NCI-H2196 (cell line): ENCODE data around the gene CDC42BPA.
"Not testable (repeated sequence)": the region's sequence is repeated elsewhere in the genome, so short reads cannot be mapped to it uniquely, and the experiment has no call there.

Source experiments
- DNase-seq: peaks from one replicate; lab custom pipeline; 2025; ENCODE audit not compliant: unreplicated experiment; lab: John Stamatoyannopoulos, UW

Gene CDC42BPA

GRCh38 chr1:227069490-227069889 is 248.8 kb downstream of the CDC42BPA start:
- DNase-seq: no peak

- DNase-seq: no peak
These were observed 249.4 kb downstream of the CDC42BPA start for GRCh38 chr1:227068883-227069282.

- no peak for DNase-seq
These were observed 251.3 kb downstream of the CDC42BPA start for GRCh38 chr1:227066999-227067398.

GRCh38 chr1:227065311-227065710 is 253.0 kb downstream of the CDC42BPA start:
- no peak for DNase-seq

GRCh38 chr1:227062306-227062705 is 256.0 kb downstream of the CDC42BPA start:
- no peak for DNase-seq

- DNase-seq: no peak
These were observed 259.2 kb downstream of the CDC42BPA start for GRCh38 chr1:227059076-227059475.

- no peak for DNase-seq
These were observed 260.0 kb downstream of the CDC42BPA start for GRCh38 chr1:227058321-227058751.

- DNase-seq: no peak
These were observed 269.0 kb downstream of the CDC42BPA start for GRCh38 chr1:227049253-227049652.

- no peak for DNase-seq
These were observed 274.5 kb downstream of the CDC42BPA start for GRCh38 chr1:227043755-227044154.

- no peak for DNase-seq
These were observed 276.0 kb downstream of the CDC42BPA start for GRCh38 chr1:227042292-227042691.

GRCh38 chr1:227038401-227038800 is 279.9 kb downstream of the CDC42BPA start:
- peak; percentile 24 for DNase-seq

- DNase-seq: no peak
These were observed 281.2 kb downstream of the CDC42BPA start for GRCh38 chr1:227037121-227037520.

GRCh38 chr1:227035316-227035715 is 283.0 kb downstream of the CDC42BPA start:
- no peak for DNase-seq

- DNase-seq: no peak
These were observed 284.4 kb downstream of the CDC42BPA start for GRCh38 chr1:227033880-227034279.

- no peak for DNase-seq
These were observed 285.9 kb downstream of the CDC42BPA start for GRCh38 chr1:227032396-227032795.

GRCh38 chr1:227016990-227017389 is 301.3 kb downstream of the CDC42BPA start:
- no peak for DNase-seq

GRCh38 chr1:227010645-227011044 is 307.6 kb downstream of the CDC42BPA start:
- DNase-seq: no peak

- no peak for DNase-seq
These were observed 308.4 kb downstream of the CDC42BPA start for GRCh38 chr1:227009937-227010336.

GRCh38 chr1:227006226-227006796 is 312.0 kb downstream of the CDC42BPA start:
- no peak for DNase-seq

GRCh38 chr1:227004796-227005195 is 313.5 kb downstream of the CDC42BPA start:
- DNase-seq: no peak

GRCh38 chr1:227003165-227003564 is 315.1 kb downstream of the CDC42BPA start:
- DNase-seq: no peak

GRCh38 chr1:227002531-227003049 is 315.7 kb downstream of the CDC42BPA start:
- DNase-seq: no peak

GRCh38 chr1:226999579-226999978 is 318.7 kb downstream of the CDC42BPA start:
- DNase-seq: not testable (repeated sequence)
